Hematopoietic multipotent progenitor cell treated with erythropoietin and hydrocortisone succinate and interleukin-3 and kit ligand, for 8 days (in vitro differentiated cells): ENCODE results near the gene TPST1.
"Not testable (repeated sequence)": the region's sequence is repeated elsewhere in the genome, so short reads cannot be mapped to it uniquely, and the experiment has no call there.

ENCODE experiments used
- DNase-seq: peaks from one replicate; pipeline ENCODE4 v3.0.0-alpha.2; 2015

TPST1 gene

DNA sequence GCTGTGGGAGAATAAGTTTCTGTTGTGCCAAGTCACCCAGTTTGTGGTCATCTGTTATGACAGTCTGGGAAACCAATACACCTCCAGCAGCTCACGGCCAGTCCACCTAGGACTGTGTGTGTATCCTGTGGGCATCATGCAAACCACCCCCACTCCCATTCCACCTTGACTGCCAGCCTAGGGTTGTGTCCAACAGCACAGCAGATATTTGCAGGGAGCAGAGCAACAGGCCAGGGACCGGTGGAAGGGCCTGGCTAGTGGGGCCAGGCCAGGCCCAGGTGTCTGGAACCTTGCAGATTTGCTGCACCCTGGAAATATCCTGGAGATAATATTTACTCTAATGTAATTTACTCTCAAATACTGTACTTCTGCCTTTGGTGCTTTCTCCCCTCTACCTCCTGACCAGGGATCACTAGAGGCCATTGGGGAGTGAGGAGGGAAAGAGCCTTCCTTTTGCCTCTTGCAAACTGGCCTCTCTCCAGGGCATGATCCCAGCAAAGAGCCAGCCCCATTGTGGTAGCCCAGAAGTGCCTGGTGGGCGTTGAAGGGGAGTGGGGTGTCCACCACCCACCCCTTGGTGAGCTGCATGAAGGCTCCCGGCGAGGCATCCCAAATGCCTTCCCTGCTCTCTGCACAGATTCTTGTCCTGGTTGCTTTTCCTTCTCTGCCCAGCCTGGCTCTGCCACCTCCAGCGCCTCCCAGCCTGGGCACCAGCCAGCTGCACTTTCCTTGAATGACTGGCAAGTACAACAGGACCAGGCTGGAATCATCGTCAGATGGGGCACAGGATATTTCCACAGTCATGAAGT lies 15.2 kb upstream of the TPST1 start:
- no peak for DNase-seq

DNA sequence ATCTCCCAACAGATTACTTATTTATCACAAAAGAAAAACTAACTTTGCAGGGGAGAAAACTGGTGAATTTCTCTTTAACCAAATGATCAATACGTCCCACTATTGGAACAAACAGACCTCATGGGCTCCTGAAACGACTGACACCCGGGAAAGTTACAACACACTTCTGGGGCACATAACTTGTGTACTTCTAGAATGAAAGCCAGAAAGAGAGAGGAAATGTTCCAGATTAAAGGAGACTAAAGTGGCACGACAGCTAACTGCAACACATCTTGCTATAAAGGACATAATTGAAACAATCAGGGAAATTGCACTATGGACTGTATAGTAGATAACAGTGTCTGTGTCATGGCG lies 14.7 kb upstream of the TPST1 start:
- no peak for DNase-seq

DNA sequence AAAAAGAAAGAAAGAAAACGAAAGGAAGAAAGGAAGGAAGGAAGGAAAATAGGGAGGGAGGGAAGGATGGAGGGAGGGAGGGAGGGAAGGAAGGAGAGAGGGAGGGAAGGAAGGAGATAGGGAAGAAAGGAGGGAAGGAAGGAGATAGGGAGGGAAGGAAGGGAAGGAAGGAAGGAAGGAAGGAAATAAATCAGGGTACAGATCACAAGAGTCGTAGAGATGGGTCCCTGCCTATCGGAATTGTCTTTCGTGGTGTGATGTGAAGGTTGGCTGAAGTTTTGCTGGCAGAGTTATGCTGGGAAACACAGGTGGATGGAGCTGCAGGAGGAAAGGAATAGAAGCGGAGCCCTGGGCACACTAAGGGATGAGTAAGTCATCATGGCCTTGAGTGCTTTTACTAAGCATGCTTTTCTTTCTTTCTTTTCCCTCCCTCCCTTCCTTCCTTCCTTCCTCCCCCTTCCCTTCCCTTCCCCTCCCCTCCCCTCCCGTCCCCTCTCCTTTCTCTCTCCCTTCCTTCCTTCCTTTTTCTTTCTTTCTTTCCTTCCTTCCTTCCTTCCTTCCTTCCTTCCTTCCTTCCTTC lies 11.9 kb upstream of the TPST1 start:
- DNase-seq: no peak

DNA sequence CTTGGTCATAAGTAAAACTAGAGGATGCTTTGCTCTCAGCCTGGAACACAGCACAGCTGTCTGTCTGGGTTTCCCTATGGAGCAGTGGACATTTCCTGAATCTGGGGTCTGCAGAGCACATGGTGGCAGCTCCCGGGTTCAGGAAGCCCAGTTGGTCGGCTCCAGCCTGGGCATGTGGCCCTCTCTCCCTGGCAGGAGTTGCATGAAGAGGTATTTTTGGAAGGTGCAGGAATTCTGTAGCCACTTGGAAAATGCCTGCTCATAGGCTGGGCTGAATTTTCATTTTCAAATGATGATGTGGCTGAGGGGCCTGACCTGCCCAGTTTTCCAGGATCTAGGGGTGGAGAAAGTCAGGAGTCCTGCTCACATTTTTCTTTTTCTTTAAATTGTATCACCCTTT lies 6.7 kb upstream of the TPST1 start:
- no peak for DNase-seq

DNA sequence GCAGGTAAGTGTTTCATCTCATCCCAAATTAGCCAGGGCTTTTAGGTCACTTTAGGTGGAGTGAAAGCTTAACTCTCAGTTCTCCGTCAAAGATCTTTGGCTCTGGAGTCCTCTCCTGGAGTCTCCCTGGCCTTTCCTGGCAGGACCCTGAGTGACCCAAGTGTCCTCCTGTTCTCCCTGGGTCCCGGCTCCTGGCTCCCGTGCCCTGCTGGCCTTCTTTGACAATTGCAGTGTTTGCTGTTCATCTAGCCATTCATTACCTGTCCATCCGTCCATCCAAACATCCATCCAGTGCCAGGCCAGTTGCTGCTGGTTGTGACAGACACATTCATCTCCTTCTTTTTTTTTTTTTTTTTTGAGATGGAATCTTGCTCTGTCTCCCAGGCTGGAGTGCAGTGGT lies 6.2 kb upstream of the TPST1 start:
- no peak for DNase-seq

DNA sequence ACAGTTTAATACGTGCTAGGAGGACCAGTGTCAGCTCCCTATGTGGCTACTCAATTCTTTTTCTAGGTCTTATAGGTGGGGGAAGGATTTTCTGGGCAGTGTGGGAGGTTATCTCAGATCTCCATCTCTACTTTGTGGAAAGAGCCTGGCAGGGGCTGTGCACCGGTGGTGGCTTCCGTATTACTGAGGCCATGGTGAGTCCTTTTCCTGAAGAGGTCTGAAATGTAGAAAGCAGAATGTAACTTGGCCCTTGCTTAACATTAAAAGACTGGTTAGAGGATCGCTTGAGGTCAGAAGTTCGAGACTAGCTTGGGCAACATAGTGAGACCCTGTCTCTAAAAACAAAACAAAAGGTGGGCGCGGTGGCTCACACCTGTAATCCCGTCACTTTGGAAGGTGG lies 2.7 kb upstream of the TPST1 start:
- DNase-seq: no peak

DNA sequence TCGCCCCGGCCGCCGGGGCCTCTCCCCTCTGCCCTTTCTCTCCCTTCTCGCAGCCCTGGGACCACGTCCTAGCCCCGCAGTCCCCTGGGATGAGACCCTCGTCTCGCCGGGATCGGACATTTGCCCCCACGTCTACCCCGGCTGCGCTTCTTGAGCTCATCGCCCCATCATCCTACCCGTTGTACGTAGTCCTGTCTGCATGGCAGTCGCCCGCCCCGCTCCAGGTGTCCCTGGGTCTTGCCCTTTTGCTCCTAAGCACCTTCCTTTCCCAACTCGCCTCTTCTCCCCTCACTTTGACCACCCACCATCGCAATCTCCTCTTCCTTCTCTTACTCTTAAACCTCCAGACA lies 582 bp downstream of the TPST1 start:
- DNase-seq: no peak

DNA sequence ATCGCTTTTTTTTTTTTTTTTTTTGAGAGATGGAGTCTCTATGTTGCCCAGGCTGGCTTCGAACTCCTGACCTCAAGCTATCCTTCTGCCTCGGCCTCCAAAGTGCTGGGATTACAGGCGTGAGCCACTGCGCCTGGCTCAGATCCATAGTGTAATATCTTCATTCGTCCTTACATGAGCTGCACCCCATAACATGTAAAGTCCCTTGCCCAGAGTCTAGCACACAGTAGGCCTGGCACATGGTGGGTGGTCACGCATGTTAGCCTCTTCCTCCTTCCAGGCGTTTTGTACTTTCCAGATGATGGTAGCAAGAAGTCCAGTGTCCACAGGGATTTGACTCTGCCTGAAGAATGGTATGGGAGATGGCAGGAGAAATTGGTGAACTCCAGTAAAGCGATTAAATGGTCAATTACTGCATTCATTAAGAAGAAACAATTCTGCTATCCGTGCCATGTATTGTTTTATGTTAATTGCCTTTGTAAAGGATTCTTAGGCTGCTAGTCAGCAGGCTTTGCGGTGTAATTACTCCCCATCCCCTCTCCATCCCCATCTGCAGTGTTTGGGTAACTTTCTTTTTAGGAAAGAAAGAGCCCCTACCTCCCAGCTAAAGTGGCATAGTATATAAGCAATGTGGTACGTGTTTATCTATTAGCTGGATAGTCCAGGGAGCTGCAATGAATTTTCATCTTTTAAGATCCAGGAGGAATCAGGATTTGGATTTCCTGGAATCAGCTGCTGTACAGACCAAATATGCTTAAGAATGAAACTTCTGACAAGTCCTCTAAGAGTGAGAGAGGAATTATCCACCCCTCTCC lies 1.2 kb downstream of the TPST1 start:
- DNase-seq: no peak

DNA sequence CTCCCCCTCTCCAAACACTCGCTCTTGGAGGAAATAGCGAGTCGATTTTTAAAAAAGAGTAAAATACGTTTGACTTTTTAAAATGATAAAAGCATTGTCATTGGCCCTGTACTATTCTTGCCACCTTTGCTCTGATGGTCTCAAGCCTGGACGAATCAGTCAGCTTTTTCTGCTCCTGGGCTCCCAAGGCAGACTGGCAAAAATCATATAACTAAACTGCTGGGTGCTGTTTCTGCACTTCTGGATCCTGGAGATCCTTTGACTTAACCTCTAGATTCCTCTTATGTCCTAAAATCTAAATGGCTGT lies 1.8 kb downstream of the TPST1 start:
- no peak for DNase-seq

DNA sequence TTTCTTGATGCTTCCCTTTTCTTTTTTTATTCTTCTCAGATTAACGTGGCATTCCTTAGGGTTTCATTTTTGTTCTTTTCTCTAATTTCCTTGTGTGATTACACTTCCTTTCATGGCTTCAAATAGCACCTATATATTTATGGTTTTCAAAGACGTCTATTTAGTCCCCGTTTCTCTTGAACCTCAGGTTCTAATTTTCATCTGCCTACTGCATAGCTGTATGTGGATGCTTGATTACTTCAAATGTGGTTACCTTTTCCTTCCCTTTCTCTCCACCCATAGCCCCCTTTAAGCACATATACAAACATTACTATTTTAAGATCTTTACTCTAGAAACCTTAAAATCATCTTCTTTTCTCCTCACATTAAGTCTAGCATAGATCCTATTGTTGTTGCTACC lies 2.4 kb downstream of the TPST1 start:
- DNase-seq: no peak

DNA sequence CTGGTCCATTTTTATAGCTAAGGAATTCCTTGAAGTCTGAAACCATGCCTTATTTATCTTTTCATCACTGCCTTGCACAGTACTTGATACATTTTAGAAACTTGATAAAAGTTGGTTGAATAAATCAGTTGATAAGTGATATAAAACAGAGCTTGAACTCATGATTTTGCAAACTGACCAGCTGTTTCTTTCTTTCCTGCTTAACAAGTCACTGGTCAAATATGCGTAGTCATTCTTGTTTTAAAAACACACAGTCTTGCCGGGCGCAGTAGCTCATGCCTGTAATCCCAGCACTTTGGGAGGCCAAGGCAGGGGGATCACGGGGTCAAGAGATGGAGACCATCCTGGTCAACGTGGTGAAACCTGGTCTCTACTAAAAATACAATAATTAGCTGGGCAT lies 6.3 kb downstream of the TPST1 start:
- DNase-seq: no peak

DNA sequence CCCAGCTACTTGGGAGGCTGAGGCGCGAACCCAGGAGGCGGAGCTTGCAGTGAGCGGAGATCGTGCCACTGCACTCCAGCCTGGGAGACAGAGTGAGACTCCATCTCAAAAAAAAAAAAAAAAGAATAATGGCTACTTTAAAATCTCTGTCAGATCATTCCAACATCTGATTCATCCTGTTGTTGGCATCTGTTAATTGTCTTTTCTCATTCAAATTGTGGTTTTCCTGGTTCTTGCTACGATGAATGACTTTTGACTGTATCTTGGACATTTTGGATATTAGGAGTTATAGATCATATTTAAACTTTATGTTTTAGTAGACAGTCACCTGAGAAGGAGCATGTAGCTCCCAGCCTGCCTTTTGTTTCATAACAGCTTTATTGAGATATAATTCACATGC lies 8.5 kb downstream of the TPST1 start:
- DNase-seq: no peak

DNA sequence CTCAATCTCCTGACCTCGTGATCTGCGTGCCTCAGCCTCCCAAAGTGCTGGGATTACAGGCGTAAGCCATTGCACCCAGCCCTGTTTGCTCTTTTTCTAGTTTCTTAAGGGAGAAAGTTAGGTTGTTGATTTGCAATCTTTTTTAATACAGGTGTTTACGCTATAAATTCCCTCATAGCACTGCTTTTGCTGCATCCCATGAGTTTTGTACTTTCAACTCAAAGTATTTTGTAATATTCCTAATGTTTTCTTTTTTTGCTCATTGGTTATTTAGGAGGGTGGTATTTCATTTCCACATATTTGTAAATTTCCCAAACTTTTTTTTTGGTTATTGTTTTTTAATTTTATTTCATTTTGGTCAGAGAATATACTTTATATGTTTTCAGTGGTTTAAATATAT lies 11.6 kb downstream of the TPST1 start:
- DNase-seq: no peak

DNA sequence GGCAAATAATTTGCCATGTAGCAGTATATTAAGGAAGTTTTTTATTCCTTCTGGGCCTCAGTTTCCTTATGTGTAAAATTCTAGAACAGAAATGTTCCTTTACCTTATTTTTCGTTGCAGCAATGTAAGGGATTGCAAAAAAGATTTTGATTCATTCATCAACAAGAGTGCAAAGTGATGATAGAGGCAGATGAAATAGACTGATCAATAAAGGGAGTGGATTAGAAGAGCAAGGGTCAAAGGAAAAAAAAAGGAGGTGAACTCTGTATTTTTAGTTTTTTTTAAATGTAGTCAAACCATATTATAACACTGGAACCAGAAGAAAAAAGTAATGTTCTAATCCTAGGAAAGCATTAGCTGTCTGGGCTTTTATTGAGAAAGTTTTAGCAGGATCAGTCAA lies 14.7 kb downstream of the TPST1 start:
- DNase-seq: no peak

DNA sequence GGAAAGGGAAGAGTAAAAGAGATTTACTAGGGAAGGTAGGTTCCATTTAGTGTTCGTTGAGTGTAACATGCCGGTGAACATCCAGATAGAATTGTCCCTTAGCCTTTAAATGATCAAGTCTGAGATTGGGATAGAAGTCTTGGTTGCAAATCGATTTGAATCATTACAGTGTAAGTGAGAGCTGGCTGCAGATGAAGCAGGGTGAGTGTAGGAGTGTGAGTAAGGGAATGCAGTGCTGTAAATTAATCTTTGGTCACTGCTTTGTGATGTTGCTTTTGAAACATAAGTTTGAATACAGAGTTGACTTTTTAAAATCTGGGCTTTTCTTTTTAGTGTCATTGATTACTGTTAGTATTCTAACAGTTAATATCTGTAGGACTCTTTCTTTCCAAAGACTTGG lies 16.3 kb downstream of the TPST1 start:
- DNase-seq: no peak

DNA sequence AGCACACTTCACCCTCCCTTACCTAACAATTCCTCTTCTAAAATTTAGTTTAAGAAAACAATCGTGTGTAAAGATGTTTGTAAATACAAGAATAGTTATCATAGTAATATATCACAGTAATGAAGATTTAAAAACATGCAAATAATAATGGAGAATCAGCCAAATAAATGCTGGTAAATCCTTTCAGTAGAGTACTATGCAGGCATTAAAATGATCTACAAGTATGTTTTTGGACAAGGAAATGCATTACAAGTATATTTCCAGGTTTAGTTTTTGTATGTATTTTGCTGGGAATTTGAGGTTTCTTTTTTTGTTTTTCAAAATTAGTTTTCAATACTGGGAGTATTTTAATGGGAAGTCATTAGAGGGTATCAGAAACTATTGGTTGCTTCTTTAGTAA lies 22.7 kb downstream of the TPST1 start:
- DNase-seq: no peak

DNA sequence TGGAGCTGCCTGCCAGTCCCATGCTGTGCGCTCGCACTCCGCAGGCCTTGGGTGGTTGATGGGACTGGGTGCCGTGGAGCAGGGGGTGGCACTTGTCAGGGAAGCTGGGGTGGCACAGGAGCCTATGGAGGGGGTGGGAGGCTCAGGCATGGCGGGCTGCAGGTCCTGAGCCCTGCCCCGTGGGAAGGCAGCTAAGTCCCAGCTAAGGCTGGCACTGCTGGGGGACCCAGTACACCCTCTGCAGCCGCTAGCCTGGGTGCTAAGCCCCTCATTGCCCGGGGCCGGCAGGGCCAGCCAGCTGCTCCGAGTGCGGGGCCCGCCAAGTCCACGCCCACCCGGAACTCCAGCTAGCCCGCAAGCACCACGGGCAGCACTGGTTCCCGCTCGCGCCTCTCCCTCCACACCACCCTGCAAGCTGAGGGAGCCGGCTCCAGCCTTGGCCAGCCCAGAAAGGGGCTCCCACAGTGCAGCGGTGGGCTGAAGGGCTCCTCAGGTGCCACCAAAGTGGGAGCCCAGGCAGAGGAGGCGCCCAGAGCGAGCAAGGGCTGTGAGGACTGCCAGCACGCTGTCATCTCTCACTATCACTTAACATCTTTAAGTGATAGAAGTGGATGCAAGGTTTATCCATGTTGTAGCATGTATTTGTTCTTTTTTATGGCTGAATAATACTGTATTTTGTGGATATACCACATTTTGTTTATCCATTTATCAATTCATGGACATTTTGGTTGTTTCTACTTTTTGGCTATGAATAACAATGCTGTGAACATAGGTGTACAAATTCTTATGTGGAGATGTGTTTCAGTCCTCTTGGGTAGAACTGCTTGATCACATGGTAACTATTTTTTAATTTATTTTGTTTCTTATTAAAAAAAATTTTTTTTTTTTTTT lies 26.4 kb downstream of the TPST1 start:
- not testable (repeated sequence) for DNase-seq

DNA sequence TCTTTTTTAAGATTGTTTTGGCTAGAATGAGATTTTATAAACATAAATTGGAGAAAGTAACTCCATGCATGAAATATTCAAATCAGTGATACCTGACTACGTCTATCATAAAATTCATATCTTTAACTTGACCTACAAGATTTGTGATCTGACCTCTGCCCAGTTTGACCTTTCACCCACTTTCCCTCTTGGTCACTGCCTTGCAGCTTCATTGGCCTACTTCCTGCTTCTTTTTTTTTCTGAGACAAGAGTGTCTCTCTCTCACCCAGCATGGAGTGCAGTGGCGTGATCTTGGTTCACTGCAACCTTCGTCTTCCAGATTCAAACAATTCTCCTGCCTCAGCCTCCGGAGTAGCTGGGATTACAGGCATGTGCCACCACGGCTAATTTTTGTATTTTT lies 28.5 kb downstream of the TPST1 start:
- DNase-seq: no peak

DNA sequence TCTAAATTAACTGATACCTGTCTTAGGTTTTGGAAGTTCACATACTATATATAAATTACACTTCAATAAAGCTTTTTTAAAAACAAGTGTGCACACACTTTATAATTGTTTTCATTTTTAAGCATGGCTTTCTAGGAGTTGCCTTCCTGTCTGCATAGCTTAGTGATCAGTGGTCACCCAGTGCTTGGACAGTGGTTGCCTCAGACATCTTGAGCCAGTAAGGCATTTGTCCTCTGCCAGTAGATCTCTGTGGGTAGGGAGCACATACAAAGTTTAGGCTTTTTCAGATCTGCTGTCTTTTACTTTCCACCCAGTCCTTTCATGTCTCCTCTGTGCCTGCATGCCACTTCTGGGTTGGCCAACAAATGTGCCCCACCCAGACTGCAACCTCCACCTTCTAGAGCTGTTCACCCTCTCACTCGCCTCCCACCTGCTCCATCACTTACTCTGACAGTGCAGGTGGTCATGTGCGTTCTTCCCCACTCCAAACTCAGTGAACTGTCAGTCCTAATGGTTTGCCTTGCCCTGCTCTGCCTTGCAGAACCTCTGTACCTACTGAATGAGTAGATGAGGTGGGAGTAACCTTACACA lies 31.7 kb downstream of the TPST1 start:
- no peak for DNase-seq

DNA sequence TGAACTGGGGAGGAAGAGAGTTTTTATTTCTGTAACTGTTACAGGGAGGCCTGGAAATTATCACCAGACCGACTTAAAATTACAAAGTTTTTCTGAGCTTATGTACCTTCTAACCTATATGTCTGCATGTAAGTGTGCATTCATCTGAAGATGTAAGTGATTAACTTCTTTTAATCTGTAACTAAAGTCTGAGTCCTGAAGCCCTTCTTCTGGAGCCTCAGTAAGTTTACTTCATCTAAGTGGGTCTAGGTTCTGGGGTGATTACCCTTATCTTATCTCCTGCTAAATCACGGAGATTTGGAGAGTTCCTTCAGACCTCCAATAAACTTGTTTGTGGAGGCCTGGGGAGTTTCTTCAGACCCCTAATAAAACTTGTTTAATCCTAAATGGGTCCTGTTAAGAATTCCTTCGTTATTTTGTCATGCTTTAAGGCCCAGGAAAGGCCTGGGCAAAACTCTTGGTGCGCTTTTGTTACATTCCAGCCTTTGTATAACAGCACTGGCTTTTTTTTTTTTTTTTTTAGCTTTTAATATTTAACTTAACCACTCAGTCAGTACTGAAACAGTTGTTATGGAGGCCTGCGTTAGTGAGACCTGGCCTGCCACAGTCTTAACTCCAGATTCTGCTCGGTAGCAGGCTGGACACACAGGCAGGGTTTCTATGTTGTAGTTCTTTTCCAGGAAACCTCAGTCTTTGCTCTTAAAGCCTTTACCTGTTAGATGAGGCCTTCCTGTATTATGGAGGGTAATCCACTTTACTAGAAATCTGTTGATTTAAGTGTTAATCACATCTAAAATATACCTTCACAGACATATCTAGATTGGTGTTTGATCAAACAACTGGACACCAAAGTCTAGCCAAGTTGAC lies 33.0 kb downstream of the TPST1 start:
- DNase-seq: no peak

DNA sequence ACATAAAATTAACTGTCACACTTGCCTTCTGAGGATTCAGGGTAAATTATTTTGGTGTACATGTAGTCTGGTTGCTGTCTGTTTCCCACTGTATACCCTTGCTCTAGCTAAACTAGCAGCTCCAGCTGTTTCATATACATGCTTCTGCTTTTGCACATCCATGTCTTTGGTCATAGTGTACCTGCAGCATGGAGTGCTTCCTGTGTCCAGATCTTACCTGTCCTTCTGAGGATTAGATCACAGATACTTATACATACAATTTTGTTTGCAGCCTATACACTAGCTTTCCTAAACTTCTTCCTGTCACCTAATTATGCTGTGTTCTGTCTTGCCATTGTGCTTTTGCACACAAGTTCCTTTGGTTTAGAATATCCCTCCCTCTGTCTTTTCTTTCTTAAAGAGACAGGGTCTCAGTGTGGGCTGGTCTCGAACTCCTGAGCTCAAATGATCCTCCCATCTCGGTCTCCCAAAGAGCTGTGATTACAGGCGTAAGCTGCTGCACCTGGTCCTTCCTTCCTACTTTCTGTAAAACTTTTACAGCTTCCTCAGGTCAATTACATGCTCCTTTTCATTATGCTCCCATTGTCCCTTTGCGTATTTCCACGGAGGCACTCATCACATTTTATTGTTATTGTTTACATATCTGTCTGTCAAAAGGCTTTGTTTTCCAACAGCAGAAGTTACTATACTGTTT lies 33.8 kb downstream of the TPST1 start:
- no peak for DNase-seq

DNA sequence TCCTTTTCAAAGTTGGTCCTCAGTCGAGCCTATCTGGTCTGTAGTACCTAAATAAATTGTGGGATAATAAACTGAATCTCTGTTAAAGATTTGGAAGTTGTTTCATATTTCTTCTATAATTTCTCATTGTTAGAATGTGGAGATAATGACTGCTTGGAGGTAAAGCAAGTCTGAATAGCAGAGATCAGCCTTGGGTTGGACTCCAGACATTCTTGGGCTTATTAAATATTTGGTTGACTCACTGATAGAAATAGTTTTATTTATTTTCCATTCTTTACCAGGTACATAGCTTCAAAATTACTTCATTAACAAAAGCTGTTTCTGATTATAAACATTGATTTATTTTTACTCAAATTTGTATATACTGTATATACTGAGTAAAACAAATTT lies 34.3 kb downstream of the TPST1 start:
- no peak for DNase-seq
